ENCODE measurements around the gene C12orf56.
"Not testable (repeated sequence)": the region's sequence is repeated elsewhere in the genome, so short reads cannot be mapped to it uniquely, and the experiment has no call there.

Gene C12orf56

GRCh38 chr12:64311877-64312276 lies 78.7 kb downstream of the C12orf56 start:
- no peak for DNase-seq (ENCODE audit: low read depth in 2 of 2)

GRCh38 chr12:64304571-64304970 lies 86.0 kb downstream of the C12orf56 start:
- DNase-seq (ENCODE audit: low read depth in 2 of 2): no peak

- DNase-seq (ENCODE audit: low read depth in 2 of 2): no peak
Observed at GRCh38 chr12:64299628-64300027, 90.9 kb downstream of the C12orf56 start.

- no peak for DNase-seq (ENCODE audit: low read depth in 2 of 2)
Observed at GRCh38 chr12:64296301-64296700, 94.3 kb downstream of the C12orf56 start.

- no peak for DNase-seq (ENCODE audit: low read depth in 2 of 2)
Observed at GRCh38 chr12:64293654-64294364, 96.7 kb downstream of the C12orf56 start.

- not testable (repeated sequence) for DNase-seq (ENCODE audit: low read depth in 2 of 2)
Observed at GRCh38 chr12:64293174-64293573, 97.4 kb downstream of the C12orf56 start.

GRCh38 chr12:64286521-64286920 lies 104.0 kb downstream of the C12orf56 start:
- DNase-seq (ENCODE audit: low read depth in 2 of 2): no peak

- DNase-seq (ENCODE audit: low read depth in 2 of 2): no peak
Observed at GRCh38 chr12:64284256-64284655, 106.3 kb downstream of the C12orf56 start.

GRCh38 chr12:64278421-64278820 lies 112.1 kb downstream of the C12orf56 start:
- DNase-seq (ENCODE audit: low read depth in 2 of 2): no peak

GRCh38 chr12:64273527-64274403 lies 116.8 kb downstream of the C12orf56 start:
- no peak for DNase-seq (ENCODE audit: low read depth in 2 of 2)

GRCh38 chr12:64270411-64270810 lies 120.1 kb downstream of the C12orf56 start:
- DNase-seq (ENCODE audit: low read depth in 2 of 2): no peak

GRCh38 chr12:64269161-64269560 lies 121.4 kb downstream of the C12orf56 start:
- DNase-seq (ENCODE audit: low read depth in 2 of 2): no peak

GRCh38 chr12:64268409-64268808 lies 122.1 kb downstream of the C12orf56 start:
- DNase-seq (ENCODE audit: low read depth in 2 of 2): no peak

- DNase-seq (ENCODE audit: low read depth in 2 of 2): no peak
Observed at GRCh38 chr12:64265839-64266238, 124.7 kb downstream of the C12orf56 start.

GRCh38 chr12:64261813-64262212 lies 128.7 kb downstream of the C12orf56 start:
- no peak for DNase-seq (ENCODE audit: low read depth in 2 of 2)

- no peak for DNase-seq (ENCODE audit: low read depth in 2 of 2)
Observed at GRCh38 chr12:64258576-64258975, 132.0 kb downstream of the C12orf56 start.

- no peak for DNase-seq (ENCODE audit: low read depth in 2 of 2)
Observed at GRCh38 chr12:64256166-64256800, 134.3 kb downstream of the C12orf56 start.

GRCh38 chr12:64255249-64255648 lies 135.3 kb downstream of the C12orf56 start:
- no peak for DNase-seq (ENCODE audit: low read depth in 2 of 2)

GRCh38 chr12:64253356-64253755 lies 137.2 kb downstream of the C12orf56 start:
- no peak for DNase-seq (ENCODE audit: low read depth in 2 of 2)

- no peak for DNase-seq (ENCODE audit: low read depth in 2 of 2)
Observed at GRCh38 chr12:64252681-64253080, 137.9 kb downstream of the C12orf56 start.

- DNase-seq (ENCODE audit: low read depth in 2 of 2): no peak
Observed at GRCh38 chr12:64243809-64244208, 146.7 kb downstream of the C12orf56 start.

GRCh38 chr12:64240781-64241180 lies 149.8 kb downstream of the C12orf56 start:
- DNase-seq (ENCODE audit: low read depth in 2 of 2): no peak

GRCh38 chr12:64237382-64237781 lies 153.2 kb downstream of the C12orf56 start:
- DNase-seq (ENCODE audit: low read depth in 2 of 2): no peak

All from stimulated activated CD4-positive, alpha-beta T cell treated with anti-CD3 and anti-CD28 coated beads, Interleukin-1b, Interleukin-23, amount 100 ng/mL, for 1 hour (primary cell).